ENCODE data around the gene RASA3. TPM values are rescaled to one million over a fixed set of nuclear protein-coding genes. Genes with fewer than 3 reads are reported as not detected.

Gene RASA3
- total and polyA plus RNA-seq, 2 of the 4 experiments (the other 2 are of a cell fraction) = 21.0 to 31.4 TPM

DNA sequence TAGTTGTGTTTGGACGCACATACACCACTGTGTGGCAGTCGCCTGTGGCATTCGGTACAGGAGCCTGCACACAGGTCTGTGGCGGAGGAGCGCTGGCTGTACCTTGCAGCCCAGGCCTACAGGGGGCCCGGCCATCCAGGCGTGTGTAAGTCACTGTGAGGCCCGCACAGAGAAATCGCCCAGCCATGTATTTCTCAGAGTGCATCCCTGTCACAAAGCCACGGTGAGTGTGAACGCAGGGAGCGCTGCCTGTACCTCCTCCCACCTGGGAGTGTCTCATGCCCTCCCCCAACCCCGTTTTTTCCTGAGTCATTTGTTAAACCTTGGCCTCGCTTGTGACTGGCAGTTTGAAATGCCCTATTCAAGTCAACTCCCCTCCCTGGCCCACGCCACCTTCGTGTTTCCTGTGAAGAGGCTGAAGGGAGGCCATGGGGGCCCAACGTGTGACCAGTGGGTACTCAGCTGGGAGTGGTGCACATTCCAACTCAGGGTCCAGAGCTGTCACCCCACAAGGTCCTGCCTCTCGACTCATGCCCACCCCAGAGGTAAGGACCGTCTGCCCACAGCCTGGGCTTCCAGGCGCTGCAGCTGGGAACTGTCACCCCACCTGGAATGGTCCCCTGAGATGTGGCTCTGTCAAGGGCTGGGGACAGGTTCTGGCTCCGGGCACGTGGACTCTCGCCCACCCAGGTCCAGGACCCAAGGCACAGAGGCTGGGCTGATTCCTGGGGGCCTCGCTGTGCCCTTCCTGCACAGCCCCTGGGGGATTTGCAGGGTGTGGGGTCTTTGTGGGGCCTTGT, 11.6 kb upstream of the RASA3 start:
- no TSS peak for BruUV-seq (replicated peaks)

More for the DNA sequence above, 11.6 kb upstream of the RASA3 start:
- Histone ChIP-seq H4K20me1 (ENCODE audit: insufficient read depth, low read length) (0 out of 2 replicates have a peak, but pooled peaks cover 3% of the 10 kb centered on the region), H3K9me1 (ENCODE audit: insufficient read depth, low read length) (peaks cover 19% of the 10 kb centered on the region), H3K56ac (ENCODE audit: extremely low read depth, insufficient read depth, low read length) (no peak overlapping the region), H2AFZ (replicated peaks; ENCODE audit: low read length, poor library complexity) (peak overlapping the region; percentile 63), H3K23ac (ENCODE audit: low read depth, low read length) (no peak overlapping the region), H3K27me3 (ENCODE audit: control insufficient read depth, insufficient read depth, low read length) (peaks cover 16% of the 10 kb centered on the region; the same call in 1 of the 2 replicates), H3K4ac (ENCODE audit: low read depth, low read length) (0 out of 2 replicates have a peak overlapping the region, but pooled peaks have one; percentile 24), H3K14ac (replicated peaks; ENCODE audit: low read depth, low read length) (no peak overlapping the region), H3K36me3 (ENCODE audit: control insufficient read depth, insufficient read depth, low read length) (no peaks in the 10 kb centered on the region), H4K5ac (ENCODE audit: low read depth, low read length) (no peak overlapping the region), H4K8ac (ENCODE audit: low read depth in 2 of 2, low read length in 2 of 2) (no peak overlapping the region; a peak in 1 of 4 replicates), H3K18ac (ENCODE audit: low read depth, low read length) (no peak overlapping the region), H2AK9ac (replicated peaks; ENCODE audit: low read depth, low read length, poor library complexity) (peak overlapping the region; percentile 25), H4K91ac (ENCODE audit: insufficient read depth, low read depth, low read length) (no peak overlapping the region), H3K27ac (ENCODE audit: insufficient read depth, low read length) (no peak overlapping the region), H2BK120ac (ENCODE audit: low read depth, low read length) (no peak overlapping the region), H2BK5ac (ENCODE audit: low read depth, low read length, poor library complexity, severe bottlenecking) (no peak overlapping the region), H3K4me1 (ENCODE audit: control insufficient read depth, insufficient read depth, low read length) (peaks cover 8% of the 10 kb centered on the region), H3K9me3 (ENCODE audit: control insufficient read depth, insufficient read depth, low read length) (no peaks in the 10 kb centered on the region), H3K9ac (ENCODE audit: low read depth, low read length) (no peak overlapping the region), H2AK5ac (ENCODE audit: low read depth, low read length) (no peak overlapping the region; the same call in 1 of the 2 replicates), H3K4me2 (ENCODE audit: low read depth, low read length) (no peak overlapping the region), H2BK15ac (ENCODE audit: low read depth, low read length) (no peak overlapping the region), H2BK20ac (ENCODE audit: low read depth, low read length) (no peak overlapping the region), H3K79me1 (ENCODE audit: low read depth in 1 of 2, low read length in 2 of 2) (0 out of 4 replicates have a peak, but pooled peaks cover 0 to 5% of the 10 kb centered on the region in 2 experiments), H3K4me3 (ENCODE audit: insufficient read depth, low read depth, low read length) (no peak overlapping the region)
- dilution Hi-C loops (cut with HindIII; ENCODE audit: low sequenced_read_pairs, unreplicated experiment) (no loop called here), in situ Hi-C loops (cut with MboI; ENCODE audit: low sequenced_read_pairs) (no loop called here), intact Hi-C loops (cut with micrococcal nuclease) (no loop called here)
- CTCF ChIA-PET = no interaction called here
- POLR2A ChIA-PET (ENCODE audit: unreplicated experiment) = no interaction called here
- 72% methylated on average over 12 of the region's 24 CpGs; no CpG with 5 or more reads in 1 of the 2 experiments for WGBS, 2 experiments (ENCODE audit: extremely low coverage in 2 of 2, insufficient read length in 1 of 2)
- no peak for DNase-seq
- peak; percentile 44; the same call in 1 of the 2 replicates for ATAC-seq (ENCODE audit: low read depth)
- no peak for TF ChIP-seq RFX5 (IDR thresholded peaks at IDR 0.05; ENCODE audit: low read depth, low read length)
- TF ChIP-seq MAZ (IDR thresholded peaks at IDR 0.05; ENCODE audit: borderline replicate concordance, low read depth, low read length) = no peak
- TF ChIP-seq, protein P1, sequence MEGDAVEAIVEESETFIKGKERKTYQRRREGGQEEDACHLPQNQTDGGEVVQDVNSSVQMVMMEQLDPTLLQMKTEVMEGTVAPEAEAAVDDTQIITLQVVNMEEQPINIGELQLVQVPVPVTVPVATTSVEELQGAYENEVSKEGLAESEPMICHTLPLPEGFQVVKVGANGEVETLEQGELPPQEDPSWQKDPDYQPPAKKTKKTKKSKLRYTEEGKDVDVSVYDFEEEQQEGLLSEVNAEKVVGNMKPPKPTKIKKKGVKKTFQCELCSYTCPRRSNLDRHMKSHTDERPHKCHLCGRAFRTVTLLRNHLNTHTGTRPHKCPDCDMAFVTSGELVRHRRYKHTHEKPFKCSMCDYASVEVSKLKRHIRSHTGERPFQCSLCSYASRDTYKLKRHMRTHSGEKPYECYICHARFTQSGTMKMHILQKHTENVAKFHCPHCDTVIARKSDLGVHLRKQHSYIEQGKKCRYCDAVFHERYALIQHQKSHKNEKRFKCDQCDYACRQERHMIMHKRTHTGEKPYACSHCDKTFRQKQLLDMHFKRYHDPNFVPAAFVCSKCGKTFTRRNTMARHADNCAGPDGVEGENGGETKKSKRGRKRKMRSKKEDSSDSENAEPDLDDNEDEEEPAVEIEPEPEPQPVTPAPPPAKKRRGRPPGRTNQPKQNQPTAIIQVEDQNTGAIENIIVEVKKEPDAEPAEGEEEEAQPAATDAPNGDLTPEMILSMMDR (conservative IDR thresholded peaks at IDR 0.05; ENCODE audit: low read depth, low read length) = no peak
- TF ChIP-seq MAFK (IDR thresholded peaks at IDR 0.05; ENCODE audit: low read depth, low read length) = no peak
- no peak for TF ChIP-seq POLR2A (IDR thresholded peaks at IDR 0.05; ENCODE audit: low read depth, low read length)
- no peak for TF ChIP-seq CHD1 (IDR thresholded peaks at IDR 0.05; ENCODE audit: low read depth, low read length)
- no peak for TF ChIP-seq BHLHE40 (IDR thresholded peaks at IDR 0.05; ENCODE audit: low read depth, low read length)
- TF ChIP-seq SMC3 (IDR thresholded peaks at IDR 0.05; ENCODE audit: low read depth, low read length) = no peak

Data from IMR-90 (cell line).